Breast epithelium (tissue), 4 donors: ENCODE measurements around the gene CNNM4. TPM values are rescaled to one million over a fixed set of nuclear protein-coding genes. Genes with fewer than 3 reads are reported as not detected.
A peak's percentile ranks its signal among the peaks of the same experiment; 100 is the strongest.

Source experiments
- DNase-seq, 2 donors: peaks; one replicate each; pipeline ENCODE4 v3.0.0-alpha.2; 2019; ENCODE audit warnings: low spot score in 2 of 2
- H3K27ac ChIP-seq, 2 donors: fragments of 200-600 bp; sonication (generic) in 1 of 2; one replicate each; pipeline ENCODE4 v1.5.1; 2016 to 2019; ENCODE audit warnings: mild to moderate bottlenecking in 1 of 2
- H3K27me3 ChIP-seq, 2 donors: fragments of 200-600 bp; sonication (generic) in 1 of 2; one replicate each; pipeline versions ENCODE4 v1.5.1 to v1.6.0; 2017 to 2019; ENCODE audit warnings: control low read depth in 1 of 2, mild to moderate bottlenecking in 1 of 2
- H3K36me3 ChIP-seq: fragments of 200-600 bp; one replicate; pipeline ENCODE4 v1.5.1; 2019
- H3K4me1 ChIP-seq, 2 donors: fragments of 200-600 bp; sonication (generic); one replicate each; pipeline ENCODE4 v1.5.1; 2016 to 2019; ENCODE audit warnings: control low read depth in 1 of 2
- H3K4me3 ChIP-seq, 3 donors: fragments of 200-600 bp; sonication (generic); 1 replicate in 2 of 3; 2 replicates in 1 of 3; pipeline ENCODE4 v1.5.1; 2016 to 2019; ENCODE audit warnings: mild to moderate bottlenecking in 3 of 3, moderate library complexity in 2 of 3
- H3K9me3 ChIP-seq, 2 donors: fragments of 200-600 bp; sonication (generic) in 1 of 2; one replicate each; pipeline ENCODE4 v1.5.1; 2016 to 2019; ENCODE audit warnings: control low read depth in 1 of 2
- CTCF ChIP-seq, 3 donors: fragments of 450-650 bp; IDR thresholded peaks; one replicate each; pipeline ENCODE4 v1.5.1; 2016 to 2017; ENCODE audit warnings: antibody characterized with exemption in 3 of 3, mild to moderate bottlenecking in 3 of 3, moderate library complexity in 3 of 3
- POLR2A ChIP-seq: fragments of 450-650 bp; IDR thresholded peaks from one replicate; pipeline ENCODE4 v1.6.1; 2016; ENCODE audit warnings: antibody characterized with exemption, mild to moderate bottlenecking, moderate library complexity
- POLR2AphosphoS5 ChIP-seq, 3 donors: sonication (generic); formaldehyde crosslinking; IDR thresholded peaks; one replicate each; pipeline ENCODE4 v1.6.1; 2017; ENCODE audit warnings: antibody characterized with exemption in 3 of 3
- intact Hi-C: fragments of 100-400 bp; cut with DNase I; formaldehyde crosslinking; loops from one replicate; pipeline ENCODE4 v1.15.1; 2023; ENCODE audit warnings: low total_unique reads
- total RNA-seq, 3 donors: library from RNA; depleted of rRNA; stranded (reverse); fragments of >200 nt; gene quantifications; one replicate each; pipeline ENCODE4 v1.1.0, GENCODE V29; 2016

The CNNM4 gene
- total RNA-seq, 3 donors from 2014 or later: 2.7 to 12.1 (median 9.5) TPM

- no peaks in the 10 kb centered on the region for H3K9me3 ChIP-seq
- TF ChIP-seq POLR2A (no peak), CTCF (IDR thresholded peaks at IDR 0.05) (no peak), POLR2AphosphoS5 (IDR thresholded peaks at IDR 0.05) (no peak)
- H3K4me1 ChIP-seq: peaks cover 6 to 10% of the 10 kb centered on the region in 2 donors
- H3K36me3 ChIP-seq: no peaks in the 10 kb centered on the region
- H3K27me3 ChIP-seq: no peaks in the 10 kb centered on the region
- H3K27ac ChIP-seq: peak overlapping the region in 1 of 2 donors; percentile 83
- no peak overlapping the region for H3K4me3 ChIP-seq
- DNase-seq: no peak
- intact Hi-C loops: no loop called here
These were observed 1.7 kb upstream of the CNNM4 start for GRCh38 chr2:96758987-96759386.

- intact Hi-C loops: no loop called here
- Histone ChIP-seq H3K9me3 (no peaks in the 10 kb centered on the region), H3K4me3 (no peak overlapping the region), H3K4me1 (peaks cover 6 to 15% of the 10 kb centered on the region in 2 donors), H3K27ac (peak overlapping the region; percentile 16 to 83), H3K27me3 (no peaks in the 10 kb centered on the region), H3K36me3 (no peaks in the 10 kb centered on the region)
- TF ChIP-seq POLR2AphosphoS5 (IDR thresholded peaks at IDR 0.05) (no peak), CTCF (IDR thresholded peaks at IDR 0.05) (no peak), POLR2A (no peak)
- DNase-seq: no peak
These were observed 1.2 kb upstream of the CNNM4 start for GRCh38 chr2:96759548-96759947.

GRCh38 chr2:96760986-96761832, 507 bp downstream of the CNNM4 start:
- H3K4me1 ChIP-seq: peaks cover 6 to 15% of the 10 kb centered on the region in 2 donors

GRCh38 chr2:96762529-96763311, 2.0 kb downstream of the CNNM4 start:
- Histone ChIP-seq H3K36me3 (no peaks in the 10 kb centered on the region), H3K27me3 (no peaks in the 10 kb centered on the region), H3K4me1 (peaks cover 6 to 15% of the 10 kb centered on the region in 2 donors), H3K4me3 (peak overlapping the region; percentile 15 to 93 (median 72)), H3K27ac (peak overlapping the region; percentile 79 to 80), H3K9me3 (no peaks in the 10 kb centered on the region)
- no peak for DNase-seq
- TF ChIP-seq CTCF (IDR thresholded peaks at IDR 0.05) (no peak), POLR2AphosphoS5 (IDR thresholded peaks at IDR 0.05) (no peak), POLR2A (no peak)
- intact Hi-C loops: no loop called here

More at GRCh38 chr2:96760986-96761832, 507 bp downstream of the CNNM4 start:
- Histone ChIP-seq H3K36me3 (no peaks in the 10 kb centered on the region), H3K9me3 (no peaks in the 10 kb centered on the region), H3K4me3 (peak overlapping the region; percentile 61 to 93 (median 72)), H3K27me3 (no peaks in the 10 kb centered on the region), H3K27ac (peak overlapping the region; percentile 83 to 92)
- intact Hi-C loops: no loop called here
- TF ChIP-seq POLR2A (no peak), POLR2AphosphoS5 (IDR thresholded peaks at IDR 0.05) (peak in 1 of 3 donors; percentile 25), CTCF (IDR thresholded peaks at IDR 0.05) (peak; percentile 11 to 77 (median 15))
- peak in 1 of 2 donors; percentile 39 for DNase-seq
